Astrocyte (in vitro differentiated cells and primary cell): ENCODE measurements around the gene RBM24.

Source experiments
- EZH2 ChIP-seq: IDR thresholded peaks from 2 replicates; pipeline ENCODE4 v1.6.1; 2012; ENCODE audit warnings: mild to moderate bottlenecking, low read length, inconsistent platforms; ENCODE audit not compliant: insufficient read depth
- TF ChIP-seq, protein P1 (sequence below): IDR thresholded peaks from 2 replicates; pipeline ENCODE4 v1.5.1; 2011; ENCODE audit warnings: low read depth, mild to moderate bottlenecking, inconsistent platforms, low read length, moderate library complexity; ENCODE audit not compliant: insufficient read depth

- TF ChIP-seq, protein P1, sequence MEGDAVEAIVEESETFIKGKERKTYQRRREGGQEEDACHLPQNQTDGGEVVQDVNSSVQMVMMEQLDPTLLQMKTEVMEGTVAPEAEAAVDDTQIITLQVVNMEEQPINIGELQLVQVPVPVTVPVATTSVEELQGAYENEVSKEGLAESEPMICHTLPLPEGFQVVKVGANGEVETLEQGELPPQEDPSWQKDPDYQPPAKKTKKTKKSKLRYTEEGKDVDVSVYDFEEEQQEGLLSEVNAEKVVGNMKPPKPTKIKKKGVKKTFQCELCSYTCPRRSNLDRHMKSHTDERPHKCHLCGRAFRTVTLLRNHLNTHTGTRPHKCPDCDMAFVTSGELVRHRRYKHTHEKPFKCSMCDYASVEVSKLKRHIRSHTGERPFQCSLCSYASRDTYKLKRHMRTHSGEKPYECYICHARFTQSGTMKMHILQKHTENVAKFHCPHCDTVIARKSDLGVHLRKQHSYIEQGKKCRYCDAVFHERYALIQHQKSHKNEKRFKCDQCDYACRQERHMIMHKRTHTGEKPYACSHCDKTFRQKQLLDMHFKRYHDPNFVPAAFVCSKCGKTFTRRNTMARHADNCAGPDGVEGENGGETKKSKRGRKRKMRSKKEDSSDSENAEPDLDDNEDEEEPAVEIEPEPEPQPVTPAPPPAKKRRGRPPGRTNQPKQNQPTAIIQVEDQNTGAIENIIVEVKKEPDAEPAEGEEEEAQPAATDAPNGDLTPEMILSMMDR, result no peak
- no peak for TF ChIP-seq EZH2
Measured at GRCh38 chr6:17280138-17280537, 1.0 kb upstream of the RBM24 start.
